HUDEP-2 (cell line): ENCODE data around the gene DSP.

Experiments used
- DNase-seq, 76 experiments: peaks; one replicate each; lab custom pipeline; 2025; ENCODE audit not compliant: unreplicated experiment in 76 of 76; lab: John Stamatoyannopoulos, UW

The DSP gene

DNA sequence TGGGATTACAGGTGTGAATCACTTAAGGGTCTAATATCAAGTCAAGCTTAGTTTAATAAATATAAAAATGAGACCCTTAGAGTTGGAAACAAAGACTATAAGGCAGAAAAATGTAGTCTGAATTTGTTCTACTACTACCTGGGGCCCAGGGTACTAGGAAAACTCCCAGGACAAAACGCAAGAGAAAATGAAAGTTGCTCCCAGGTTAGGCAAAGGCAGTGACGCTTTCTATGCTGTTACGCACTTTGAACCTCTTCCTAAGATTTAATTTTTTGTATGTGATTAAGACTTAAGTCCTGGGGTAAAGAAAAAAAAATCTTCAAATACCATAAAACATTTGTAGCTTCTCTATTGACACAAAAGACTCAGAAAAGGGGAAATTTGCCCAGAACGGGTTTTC, 17.3 kb downstream of the DSP start:
- no peak for DNase-seq

DNA sequence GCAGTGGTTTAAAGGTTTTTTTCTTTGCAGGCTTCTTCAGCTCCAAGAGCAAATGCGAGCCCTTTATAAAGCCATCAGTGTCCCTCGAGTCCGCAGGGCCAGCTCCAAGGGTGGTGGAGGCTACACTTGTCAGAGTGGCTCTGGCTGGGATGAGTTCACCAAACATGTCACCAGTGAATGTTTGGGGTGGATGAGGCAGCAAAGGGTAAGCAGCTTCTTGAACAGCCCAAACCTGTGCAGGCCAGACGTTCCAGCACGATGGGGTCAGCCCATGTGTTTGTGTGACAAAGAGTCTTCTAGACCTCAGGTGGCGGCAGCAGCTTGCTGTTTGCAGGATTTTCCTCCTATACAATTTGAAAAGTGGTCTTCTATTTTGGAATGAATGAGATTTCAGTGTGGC, 17.7 kb downstream of the DSP start:
- DNase-seq, result no peak

DNA sequence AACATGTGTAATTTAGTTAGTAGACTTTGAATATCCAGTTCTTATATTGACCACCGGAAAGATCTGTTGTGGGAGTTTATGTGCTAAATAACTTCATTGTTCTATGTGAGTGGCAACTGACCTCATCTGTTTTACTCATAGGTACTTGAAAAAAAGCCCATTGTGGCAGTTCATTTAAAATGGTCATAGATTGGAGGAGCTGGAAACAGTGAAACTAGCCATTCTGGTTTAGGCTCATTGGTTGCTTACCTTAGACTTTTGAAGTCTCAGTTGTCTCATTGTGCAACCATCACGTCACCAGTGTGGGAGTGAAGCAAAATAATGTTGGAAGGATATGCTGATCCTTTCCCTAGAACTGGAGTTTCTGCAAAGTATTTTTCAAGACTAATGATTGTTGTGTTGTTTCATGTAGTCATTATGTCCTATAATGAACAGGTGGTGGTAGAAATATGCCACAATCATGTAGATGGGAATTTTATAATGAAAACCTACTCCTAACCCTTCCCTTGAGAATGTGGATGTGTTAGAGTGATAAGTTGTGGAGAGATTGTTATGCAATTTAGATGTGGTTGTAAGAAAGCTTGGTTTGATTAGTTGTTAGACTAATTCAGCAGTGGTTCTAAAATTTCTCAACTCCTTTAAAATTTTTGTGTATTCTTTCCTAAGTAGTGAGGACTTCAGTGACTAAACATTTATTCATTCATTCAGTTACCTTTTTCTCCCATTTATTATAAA, 18.3 kb downstream of the DSP start:
- DNase-seq, result no peak

DNA sequence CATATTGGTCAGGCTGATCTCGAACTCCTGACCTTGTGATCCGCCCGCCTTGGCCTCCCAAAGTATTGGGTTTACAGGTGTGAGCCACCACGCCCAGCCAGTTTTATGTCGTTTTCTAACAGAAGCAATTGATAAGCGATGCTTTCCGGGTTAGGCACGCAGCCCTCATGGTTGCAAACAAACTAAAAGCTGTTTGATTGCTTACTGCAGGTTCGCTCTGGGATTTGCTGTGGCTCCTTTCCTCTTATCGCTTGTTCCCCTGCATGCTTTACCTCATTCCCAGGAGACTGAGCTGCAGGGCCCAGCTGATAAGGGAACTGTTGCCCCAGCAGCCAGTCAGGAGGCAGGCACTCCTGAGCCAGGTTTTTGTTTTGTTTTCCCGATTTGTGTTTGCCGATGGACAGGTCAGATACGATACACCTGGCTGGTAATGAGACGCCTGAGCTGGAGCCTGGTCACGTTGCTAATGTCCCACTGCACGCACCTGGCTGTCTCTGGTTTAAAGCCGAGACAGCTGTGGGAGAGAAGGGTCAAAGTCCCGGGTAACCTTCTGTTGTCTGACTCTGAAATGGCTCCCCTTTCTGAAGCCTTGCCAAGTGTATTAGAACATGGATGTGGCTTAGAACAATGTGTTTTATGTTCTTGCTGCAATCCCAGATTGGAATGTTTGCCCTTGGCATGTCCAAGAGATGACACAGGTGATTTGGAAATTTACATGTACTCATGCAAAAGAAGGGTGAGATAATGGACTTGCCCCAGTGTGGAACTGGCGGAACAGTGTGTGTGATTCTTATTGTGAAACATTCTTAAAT, 19.9 kb downstream of the DSP start:
- DNase-seq, result no peak

DNA sequence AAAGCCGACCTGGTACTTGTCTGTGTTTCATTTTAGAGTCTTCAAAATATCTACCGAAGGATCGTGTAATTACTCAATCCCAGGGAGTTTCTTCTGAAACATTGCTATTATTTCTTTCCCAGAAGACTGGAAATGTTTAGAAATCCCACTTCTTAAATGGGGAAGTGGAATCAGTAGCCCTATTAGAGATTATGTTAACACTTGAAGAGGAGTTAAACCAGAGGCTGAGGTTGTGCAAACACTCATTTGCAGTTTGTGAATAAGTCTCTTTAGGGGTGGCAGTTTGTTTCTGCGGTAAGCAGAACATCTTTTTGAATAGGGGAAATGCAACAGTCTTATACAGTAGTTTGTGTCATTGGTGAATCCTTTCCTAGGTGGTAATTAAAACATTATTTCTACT, 21.3 kb downstream of the DSP start:
- no peak for DNase-seq

DNA sequence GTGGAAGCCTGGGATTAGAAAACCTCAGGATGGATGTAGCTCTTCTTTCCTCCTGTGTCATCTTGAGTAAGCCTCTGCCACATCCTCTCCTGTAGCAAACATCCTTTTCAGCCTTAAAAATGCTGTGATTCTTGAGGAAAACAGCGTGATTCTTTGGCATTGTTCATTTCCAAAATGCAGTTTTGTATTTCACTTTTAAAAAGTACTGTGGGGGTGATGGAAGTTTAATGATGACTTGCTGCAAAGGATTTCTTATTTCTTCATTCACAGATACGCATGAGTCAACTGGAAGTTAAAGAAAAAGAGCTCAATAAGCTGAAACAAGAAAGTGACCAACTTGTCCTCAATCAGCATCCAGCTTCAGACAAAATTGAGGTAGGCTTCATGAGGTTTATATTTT, 24.6 kb downstream of the DSP start:
- no peak for DNase-seq

DNA sequence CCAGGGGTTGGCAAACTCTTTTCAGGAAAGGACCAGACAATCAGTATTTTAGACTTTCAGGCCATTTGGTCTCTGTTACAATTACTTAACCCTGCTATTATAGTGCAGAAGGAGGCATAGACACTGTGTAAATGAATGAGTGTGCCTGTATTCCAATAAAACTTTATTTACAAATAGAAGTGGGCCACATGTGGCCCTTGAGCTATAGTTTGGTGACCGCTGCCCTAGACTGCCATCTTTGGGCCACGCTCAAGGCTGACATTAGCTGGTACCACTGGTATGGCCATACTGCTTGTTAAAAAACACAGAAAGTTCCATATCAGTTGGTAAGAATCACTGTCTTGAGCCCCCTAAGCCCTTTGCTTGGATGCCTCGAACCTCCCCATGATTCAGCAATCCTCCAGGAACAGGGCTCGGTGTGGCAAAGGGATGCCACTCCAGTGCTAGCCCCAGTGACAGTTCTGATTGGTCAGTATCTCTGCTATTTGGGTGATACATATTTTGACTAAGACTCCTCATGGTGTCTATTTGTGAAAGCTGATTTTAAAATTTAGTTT, 25.2 kb downstream of the DSP start:
- peak in 5 of 76 experiments; percentile 7 to 26 (median 21) for DNase-seq

DNA sequence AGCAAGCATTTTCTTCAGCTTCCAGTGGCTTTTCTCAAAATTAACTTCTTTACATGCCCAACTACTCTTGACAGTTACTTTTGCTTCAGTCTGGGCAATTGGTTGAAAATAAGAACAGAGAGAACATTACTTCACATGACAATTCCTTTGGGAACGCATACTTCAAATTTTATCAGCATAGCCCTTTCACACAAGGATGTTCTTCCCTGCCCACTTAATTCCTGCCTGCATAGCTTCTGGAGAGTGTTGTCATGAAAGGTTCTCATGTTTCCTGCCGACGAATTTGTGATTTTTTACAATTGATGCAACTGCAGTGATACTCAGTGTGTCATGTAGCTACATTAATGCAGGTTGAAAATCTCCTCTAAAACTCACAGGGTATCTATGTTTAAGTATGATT, 26.6 kb downstream of the DSP start:
- no peak for DNase-seq

DNA sequence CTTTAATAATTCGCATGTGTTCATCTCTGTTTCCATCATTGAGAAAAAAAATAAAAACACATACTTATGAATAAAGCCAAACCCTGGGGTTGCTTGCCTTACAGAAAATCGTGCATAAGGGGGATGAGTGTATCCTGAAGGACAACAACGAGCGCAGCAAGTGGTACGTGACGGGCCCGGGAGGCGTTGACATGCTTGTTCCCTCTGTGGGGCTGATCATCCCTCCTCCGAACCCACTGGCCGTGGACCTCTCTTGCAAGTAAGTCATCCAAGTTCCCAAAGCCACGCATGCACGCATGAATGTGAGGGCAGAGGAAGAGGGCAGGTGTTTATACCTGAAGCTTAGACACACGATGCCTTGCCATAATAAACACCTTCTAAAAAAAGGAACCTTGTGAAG, 27.6 kb downstream of the DSP start:
- no peak for DNase-seq

DNA sequence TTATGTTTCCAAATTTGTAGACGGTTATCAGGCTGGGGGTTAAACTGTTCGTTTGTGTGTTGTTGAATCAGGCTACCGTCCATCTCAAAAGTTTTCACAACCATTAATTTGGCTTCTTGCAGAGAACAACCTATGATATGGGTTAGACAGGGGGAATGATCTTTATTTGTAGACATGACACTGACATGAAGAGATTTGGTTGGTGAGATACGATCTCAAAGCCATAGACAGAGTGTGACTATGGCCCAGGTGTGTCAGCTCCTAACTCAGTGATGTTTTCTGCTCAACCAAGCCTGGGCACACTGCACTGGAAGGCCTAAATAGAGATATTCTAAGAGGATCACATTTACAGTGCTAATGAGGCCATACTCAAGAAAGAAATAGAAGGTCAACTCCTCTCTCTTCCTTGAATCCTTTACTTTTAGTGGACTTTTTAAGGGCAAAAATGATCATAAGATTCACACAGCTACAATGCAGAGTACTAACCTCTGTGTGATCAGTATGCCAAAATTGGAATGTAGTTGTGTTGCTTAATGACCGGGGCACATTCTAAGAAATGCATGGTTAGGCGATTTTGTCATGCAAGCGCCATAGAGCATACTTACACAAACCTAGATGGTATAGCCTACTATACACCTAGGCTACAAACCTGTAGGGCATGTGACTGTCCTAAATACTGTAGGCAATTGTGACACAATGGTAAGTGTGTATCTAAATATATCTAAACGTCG, 30.9 kb downstream of the DSP start:
- DNase-seq, result no peak

DNA sequence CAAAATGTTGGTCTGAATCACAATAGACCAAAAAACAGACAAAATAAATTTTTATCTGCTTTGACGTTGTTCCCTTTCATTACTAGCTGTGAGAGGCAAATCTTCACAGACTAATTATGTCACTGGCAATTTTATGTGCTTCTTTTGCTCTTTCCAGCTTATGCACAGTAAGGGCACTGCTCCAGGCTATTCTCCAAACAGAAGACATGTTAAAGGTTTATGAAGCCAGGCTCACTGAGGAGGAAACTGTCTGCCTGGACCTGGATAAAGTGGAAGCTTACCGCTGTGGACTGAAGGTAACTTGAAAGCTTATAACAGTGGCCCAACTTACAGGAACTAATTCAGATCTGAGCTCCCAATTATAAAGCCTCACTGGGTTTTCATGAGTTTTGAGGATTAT, 33.0 kb downstream of the DSP start:
- no peak for DNase-seq

DNA sequence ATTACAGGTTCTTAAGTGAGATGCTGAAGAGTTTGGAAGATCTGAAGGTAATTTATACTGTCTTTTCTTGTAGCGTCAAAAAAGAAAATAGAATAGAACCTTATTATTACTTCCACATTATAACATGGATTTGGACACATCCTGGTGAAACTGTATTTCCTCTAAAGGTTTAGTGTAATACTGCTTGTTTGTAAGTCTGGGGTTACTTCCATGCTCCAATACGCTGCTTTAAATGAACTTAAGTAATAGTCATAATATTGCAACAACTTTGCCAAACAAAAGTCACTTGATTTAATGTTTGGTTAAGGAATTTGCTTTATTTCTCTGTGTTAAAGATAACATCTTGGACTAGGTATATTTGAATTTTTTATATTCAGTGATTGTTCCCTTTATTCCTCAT, 37.0 kb downstream of the DSP start:
- DNase-seq, result no peak

DNA sequence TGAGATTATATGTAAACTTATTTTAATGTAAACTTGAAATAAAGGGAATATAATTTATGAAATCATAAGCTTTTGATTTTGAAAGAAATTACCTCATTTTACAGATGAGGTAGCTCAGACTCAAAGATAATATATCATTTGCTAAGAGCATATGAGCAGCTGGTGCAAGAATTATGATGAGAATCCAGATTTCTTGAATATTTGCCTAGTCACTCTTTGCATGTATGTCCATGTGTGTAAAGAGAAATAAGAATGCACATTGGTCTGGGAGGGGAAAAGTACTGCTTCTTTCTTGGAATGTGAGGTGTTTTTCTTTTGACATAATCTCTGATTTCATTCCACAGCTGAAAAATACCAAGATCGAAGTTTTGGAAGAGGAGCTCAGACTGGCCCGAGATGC, 37.5 kb downstream of the DSP start:
- no peak for DNase-seq

DNA sequence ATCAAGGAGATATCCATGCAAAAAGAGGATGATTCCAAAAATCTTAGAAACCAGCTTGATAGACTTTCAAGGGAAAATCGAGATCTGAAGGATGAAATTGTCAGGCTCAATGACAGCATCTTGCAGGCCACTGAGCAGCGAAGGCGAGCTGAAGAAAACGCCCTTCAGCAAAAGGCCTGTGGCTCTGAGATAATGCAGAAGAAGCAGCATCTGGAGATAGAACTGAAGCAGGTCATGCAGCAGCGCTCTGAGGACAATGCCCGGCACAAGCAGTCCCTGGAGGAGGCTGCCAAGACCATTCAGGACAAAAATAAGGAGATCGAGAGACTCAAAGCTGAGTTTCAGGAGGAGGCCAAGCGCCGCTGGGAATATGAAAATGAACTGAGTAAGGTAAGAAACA, 38.4 kb downstream of the DSP start:
- peak in 58 of 76 experiments; percentile 4 to 87 (median 46) for DNase-seq

DNA sequence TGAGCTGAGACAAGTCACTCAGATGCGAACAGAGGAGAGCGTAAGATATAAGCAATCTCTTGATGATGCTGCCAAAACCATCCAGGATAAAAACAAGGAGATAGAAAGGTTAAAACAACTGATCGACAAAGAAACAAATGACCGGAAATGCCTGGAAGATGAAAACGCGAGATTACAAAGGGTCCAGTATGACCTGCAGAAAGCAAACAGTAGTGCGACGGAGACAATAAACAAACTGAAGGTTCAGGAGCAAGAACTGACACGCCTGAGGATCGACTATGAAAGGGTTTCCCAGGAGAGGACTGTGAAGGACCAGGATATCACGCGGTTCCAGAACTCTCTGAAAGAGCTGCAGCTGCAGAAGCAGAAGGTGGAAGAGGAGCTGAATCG, 39.1 kb downstream of the DSP start:
- DNase-seq, result no peak

DNA sequence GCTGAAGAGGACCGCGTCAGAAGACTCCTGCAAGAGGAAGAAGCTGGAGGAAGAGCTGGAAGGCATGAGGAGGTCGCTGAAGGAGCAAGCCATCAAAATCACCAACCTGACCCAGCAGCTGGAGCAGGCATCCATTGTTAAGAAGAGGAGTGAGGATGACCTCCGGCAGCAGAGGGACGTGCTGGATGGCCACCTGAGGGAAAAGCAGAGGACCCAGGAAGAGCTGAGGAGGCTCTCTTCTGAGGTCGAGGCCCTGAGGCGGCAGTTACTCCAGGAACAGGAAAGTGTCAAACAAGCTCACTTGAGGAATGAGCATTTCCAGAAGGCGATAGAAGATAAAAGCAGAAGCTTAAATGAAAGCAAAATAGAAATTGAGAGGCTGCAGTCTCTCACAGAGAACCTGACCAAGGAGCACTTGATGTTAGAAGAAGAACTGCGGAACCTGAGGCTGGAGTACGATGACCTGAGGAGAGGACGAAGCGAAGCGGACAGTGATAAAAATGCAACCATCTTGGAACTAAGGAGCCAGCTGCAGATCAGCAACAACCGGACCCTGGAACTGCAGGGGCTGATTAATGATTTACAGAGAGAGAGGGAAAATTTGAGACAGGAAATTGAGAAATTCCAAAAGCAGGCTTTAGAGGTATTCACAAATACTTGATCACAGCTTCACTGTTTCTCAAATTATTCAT, 39.6 kb downstream of the DSP start:
- no peak for DNase-seq

DNA sequence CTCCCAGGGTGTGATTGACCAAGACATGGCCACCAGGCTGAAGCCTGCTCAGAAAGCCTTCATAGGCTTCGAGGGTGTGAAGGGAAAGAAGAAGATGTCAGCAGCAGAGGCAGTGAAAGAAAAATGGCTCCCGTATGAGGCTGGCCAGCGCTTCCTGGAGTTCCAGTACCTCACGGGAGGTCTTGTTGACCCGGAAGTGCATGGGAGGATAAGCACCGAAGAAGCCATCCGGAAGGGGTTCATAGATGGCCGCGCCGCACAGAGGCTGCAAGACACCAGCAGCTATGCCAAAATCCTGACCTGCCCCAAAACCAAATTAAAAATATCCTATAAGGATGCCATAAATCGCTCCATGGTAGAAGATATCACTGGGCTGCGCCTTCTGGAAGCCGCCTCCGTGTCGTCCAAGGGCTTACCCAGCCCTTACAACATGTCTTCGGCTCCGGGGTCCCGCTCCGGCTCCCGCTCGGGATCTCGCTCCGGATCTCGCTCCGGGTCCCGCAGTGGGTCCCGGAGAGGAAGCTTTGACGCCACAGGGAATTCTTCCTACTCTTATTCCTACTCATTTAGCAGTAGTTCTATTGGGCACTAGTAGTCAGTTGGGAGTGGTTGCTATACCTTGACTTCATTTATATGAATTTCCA, 43.9 kb downstream of the DSP start:
- no peak for DNase-seq

DNA sequence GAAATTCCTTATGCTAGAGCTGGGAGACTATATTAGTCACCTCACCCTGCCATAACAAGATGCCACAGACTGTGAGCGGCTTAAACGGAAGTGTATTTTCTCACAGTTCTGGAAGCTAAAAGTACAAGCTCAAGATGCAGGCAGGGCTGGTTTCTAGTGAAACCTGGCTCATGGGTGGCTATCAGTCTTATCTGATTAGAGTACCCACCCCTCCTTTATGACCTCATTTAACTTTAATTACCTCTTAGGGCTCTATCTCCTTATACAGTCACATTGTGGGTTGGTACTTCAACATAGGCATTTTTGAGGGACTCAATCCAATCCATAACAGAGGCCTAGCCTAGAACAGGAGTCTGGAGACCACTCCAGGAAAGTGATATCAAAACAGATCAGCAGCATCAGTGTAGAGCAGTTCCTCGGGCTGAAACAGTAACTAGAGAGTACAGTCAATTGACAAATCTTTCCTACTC, 46.2 kb downstream of the DSP start:
- peak in 3 of 76 experiments; percentile 6 to 27 (median 24) for DNase-seq

DNA sequence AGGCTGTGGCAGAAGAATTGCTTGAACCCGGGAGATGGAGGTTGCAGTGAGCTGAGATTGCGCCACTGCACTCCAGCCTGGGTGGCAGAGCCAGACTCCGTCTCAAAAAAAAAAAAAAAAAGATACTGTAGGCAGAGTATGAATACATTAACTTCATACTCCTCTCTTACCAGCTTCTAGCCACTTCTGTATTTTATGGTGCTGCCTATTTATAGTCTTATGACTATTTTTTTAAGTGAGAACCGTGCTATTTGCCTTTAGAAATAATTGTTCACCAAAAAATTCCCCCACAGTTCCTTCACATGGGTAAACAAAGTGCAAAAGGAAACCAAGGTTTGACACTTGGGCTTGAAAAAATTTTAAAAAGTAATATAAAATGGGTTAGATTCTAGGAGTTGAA, 47.0 kb downstream of the DSP start:
- no peak for DNase-seq

DNA sequence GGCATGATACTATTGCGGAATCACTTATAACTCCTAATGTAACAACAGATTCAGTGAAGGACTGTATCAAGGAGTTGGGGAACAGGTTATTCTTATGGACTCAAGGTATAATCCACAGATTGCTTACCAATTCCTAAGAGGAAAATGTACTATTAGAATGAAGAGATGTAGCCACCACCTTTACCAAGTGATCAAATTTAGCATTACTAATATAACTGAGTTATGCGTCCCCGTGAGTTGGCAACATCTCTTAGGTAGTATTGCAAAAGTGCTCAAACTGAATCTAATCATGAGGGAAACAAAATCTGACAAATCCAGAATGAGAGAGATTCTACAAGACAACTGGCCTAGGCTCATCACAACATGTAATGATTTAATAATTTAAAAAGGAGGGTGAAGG, 47.8 kb downstream of the DSP start:
- no peak for DNase-seq
